Measurements from ENCODE around the gene CD300LD.

DNA sequence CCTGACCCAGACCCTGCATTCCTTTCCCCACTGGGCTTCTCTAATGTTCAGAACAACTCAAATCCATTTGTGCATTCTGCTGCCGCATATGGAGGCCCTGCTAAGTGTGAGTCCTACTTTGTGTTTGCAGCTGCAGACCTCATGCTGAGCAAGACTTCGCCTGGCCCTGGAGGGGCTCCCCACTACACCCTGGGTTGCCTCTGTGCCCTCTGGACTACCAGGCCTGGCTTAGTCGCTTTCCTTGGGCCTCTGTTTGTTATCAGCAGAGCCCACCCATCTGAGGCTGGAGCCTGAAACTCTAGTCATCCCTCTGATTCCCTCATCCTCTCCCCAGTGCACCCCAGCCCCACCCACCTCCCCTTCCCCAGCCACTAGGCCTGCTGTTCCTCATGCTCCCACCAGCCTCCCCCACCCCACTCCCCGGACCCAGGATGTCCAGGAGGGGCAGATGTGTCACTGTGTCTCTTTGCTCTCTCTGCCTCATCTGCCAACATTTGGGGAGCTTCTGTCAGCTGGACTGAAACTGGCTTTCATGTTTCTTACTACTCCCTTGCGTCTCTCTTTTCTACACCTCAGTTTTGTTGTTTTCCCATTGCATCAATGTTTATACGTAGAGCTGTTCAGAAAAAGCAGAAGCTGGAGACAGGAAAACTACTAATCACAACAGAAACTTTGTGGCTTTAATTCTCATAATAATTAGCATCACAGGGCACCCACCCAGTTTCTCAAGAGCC is 49.3 kb upstream of the CD300LD start:
- TF ChIP-seq GATA2 (IDR thresholded peaks at IDR 0.05; ENCODE audit: low read depth, low read length) (no peak), GATA3 (IDR thresholded peaks at IDR 0.05; ENCODE audit: low read depth, low read length) (no peak)

All from SH-SY5Y (cell line).